SH-SY5Y (cell line): ENCODE data around the gene PER1.

Experiments
- GATA2 ChIP-seq: IDR thresholded peaks from 2 replicates; pipeline ENCODE4 v1.6.1; 2011; ENCODE audit warnings: mild to moderate bottlenecking, low read depth, low read length
- GATA3 ChIP-seq: IDR thresholded peaks from 2 replicates; pipeline ENCODE4 v1.6.1; 2011; ENCODE audit warnings: low read depth, mild to moderate bottlenecking, low read length, moderate library complexity

DNA sequence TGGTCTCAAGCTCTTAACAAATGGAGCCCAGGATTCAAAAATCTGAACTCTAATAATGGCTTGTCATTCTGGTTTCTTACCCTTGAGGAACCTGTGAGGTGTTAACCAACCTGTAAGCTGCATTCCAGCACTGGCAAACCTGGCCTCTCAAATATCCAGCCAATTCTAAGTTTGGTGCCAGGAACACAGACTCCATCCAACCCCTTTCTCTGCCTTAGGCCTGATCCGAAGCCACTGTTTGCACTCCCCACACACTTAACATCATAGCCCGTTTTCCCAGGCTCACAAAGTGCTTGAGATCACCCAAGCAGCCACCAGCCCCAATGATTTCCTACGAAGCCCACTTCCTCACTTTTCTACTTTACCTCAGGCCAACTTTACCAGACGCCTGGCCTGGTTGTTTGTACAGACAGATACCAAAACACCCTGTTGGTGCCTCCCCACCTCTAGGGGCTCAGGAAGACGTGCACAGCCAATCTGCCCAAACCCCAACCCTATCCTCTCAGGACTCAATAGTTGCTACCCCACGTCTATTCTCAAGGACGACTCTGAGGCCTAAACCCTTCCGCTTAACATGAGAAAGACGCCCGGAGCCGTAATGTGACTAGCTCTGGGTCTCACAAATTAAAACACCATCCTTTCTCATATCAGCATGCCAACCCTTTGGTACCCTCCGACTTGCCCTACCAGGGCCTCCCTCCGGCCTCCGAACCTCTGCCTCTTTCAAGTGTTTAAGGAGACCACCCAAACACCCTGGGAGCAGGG is 3.2 kb upstream of the PER1 start:
- TF ChIP-seq GATA3, result no peak
- no peak for TF ChIP-seq GATA2
